CD4-positive, alpha-beta T cell treated with Interleukin-6 at 100 ng/mL for 8 hours (primary cell): ENCODE results near the gene ITGA7.
"Not testable (repeated sequence)": the region's sequence is repeated elsewhere in the genome, so short reads cannot be mapped to it uniquely, and the experiment has no call there.

ENCODE experiments used
- DNase-seq: peaks from one replicate; pipeline ENCODE4 v3.0.0-alpha.2; 2020; ENCODE audit warnings: mixed read lengths, low spot score

The ITGA7 gene

GRCh38 chr12:55681142-55682077 is 26.3 kb downstream of the ITGA7 start:
- DNase-seq, result no peak

- DNase-seq, result no peak
These were observed 28.0 kb downstream of the ITGA7 start for GRCh38 chr12:55679691-55680090.

- DNase-seq, result no peak
These were observed 31.0 kb downstream of the ITGA7 start for GRCh38 chr12:55676707-55677106.

GRCh38 chr12:55675666-55676065 is 32.0 kb downstream of the ITGA7 start:
- DNase-seq, result no peak

DNA sequence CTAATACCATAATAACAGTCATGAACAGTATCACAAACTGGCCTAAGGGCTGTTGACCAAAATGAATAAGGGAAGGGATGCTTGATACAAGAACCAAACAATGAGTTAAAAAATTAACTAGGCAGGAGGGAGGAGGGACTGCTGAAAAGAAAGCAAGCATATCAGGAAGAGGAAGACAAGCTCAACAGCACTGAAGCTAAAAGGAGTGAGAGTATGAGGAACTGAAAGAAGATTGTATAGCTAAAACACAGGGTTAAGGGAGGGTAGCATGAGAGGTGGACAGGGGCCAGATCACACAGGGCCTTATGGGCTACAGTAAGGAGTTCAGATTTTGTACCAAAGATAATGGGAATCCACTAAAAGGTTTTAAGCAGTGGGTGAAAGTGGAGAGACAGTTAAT is 34.1 kb downstream of the ITGA7 start:
- DNase-seq, result no peak

- no peak for DNase-seq
These were observed 36.0 kb downstream of the ITGA7 start for GRCh38 chr12:55671746-55672145.

DNA sequence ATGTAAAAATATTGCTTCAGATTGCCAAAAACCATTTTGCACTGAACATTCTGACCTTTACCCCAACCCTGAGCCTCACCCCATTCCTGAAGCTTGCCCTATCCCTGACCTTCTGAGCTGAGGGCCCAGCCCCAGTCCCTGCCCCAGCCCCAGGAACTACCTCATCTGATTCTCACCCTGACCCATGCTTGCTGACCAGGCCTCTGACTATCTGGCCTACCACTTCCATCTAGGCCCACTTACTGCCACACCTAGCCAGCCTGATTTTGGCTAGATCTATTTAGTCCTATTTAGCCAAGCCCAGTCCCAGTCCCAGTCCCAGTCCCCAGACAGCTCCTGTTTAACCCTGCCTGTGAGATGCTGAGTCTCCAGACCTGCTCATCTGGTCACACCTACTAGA is 37.4 kb downstream of the ITGA7 start:
- no peak for DNase-seq

GRCh38 chr12:55666508-55666907 is 41.2 kb downstream of the ITGA7 start:
- no peak for DNase-seq

DNA sequence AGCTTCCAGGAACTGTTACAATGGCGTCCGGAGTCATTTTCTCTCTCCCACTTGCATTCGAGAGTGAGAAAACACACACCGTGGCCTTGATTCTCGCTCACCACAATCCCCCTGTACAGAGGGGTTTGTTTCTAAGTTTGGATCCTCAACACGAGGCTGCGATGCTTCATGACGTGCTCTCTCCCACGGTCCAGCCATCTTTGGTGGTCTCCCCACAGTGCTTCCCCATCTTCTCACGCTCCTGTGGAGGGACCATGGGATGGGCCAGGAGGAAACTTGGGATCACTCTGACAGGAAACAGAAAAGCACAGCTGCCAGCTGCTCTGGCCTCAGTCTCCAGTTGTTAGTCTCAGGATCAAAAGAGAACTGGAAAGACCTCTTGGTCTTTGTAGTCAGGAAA is 42.9 kb downstream of the ITGA7 start:
- DNase-seq, result no peak

- DNase-seq, result no peak
These were observed 44.3 kb downstream of the ITGA7 start for GRCh38 chr12:55663391-55663790.

GRCh38 chr12:55659486-55660385 is 48.0 kb downstream of the ITGA7 start:
- no peak for DNase-seq

GRCh38 chr12:55658635-55659391 is 48.9 kb downstream of the ITGA7 start:
- DNase-seq, result no peak

DNA sequence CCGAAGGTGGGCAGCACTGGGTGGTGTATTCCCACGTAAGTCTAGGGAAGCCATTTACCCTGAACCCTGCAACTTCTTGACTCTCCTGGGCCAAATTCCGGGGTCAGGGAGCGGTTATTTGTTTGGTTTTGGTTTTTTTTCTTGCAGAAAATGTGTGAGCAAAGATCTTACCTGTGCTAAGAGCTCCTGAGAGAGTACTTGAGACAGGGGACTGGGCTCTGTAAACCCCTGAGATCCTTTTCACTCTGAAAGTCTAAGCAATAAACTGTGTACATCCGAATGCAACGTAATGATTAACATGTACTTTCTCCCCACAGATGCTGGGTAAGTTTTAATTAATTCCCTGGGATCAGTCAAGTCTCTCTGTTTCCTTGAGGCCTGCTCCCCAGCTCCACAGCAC is 49.5 kb downstream of the ITGA7 start:
- no peak for DNase-seq

DNA sequence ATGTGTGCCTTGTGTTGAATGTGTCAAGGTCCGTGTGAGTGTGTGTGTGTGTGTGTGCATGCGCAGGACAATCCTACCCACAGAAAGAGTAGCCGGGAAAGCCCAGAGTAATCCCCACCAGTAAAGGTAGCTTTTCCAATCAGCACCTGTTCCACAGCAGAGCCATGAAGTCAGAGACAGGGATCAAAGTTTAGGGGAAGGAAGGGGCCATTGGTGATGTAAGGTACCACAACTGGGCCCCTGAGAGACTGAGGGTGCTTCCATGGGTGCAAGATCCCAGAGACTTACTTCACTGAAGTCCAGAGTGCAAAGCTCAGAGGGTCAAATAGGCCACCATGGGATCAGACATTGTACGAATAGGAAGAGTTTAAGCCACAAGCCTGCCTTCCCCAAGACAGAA is 50.5 kb downstream of the ITGA7 start:
- no peak for DNase-seq

- DNase-seq, result no peak
These were observed 53.0 kb downstream of the ITGA7 start for GRCh38 chr12:55654511-55655214.

DNA sequence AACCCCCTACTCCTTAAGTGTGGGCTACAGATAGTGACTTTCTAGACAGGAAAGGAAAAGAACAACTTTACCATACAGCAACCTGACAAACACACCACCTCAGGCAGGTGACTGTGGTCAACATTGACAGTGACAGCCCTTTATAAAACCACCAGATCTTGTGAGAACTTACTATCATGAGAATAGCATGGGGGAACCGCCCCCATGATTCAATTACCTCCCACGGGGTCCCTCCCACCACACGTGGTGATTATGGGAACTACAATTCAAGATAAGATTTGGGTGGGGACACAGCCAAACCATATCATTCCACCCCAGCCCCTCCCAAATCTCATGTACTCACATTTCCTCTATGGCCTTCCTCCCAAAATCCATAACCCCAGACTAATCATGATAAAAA is 54.7 kb downstream of the ITGA7 start:
- no peak for DNase-seq

- DNase-seq, result no peak
These were observed 55.4 kb downstream of the ITGA7 start for GRCh38 chr12:55652352-55652751.

DNA sequence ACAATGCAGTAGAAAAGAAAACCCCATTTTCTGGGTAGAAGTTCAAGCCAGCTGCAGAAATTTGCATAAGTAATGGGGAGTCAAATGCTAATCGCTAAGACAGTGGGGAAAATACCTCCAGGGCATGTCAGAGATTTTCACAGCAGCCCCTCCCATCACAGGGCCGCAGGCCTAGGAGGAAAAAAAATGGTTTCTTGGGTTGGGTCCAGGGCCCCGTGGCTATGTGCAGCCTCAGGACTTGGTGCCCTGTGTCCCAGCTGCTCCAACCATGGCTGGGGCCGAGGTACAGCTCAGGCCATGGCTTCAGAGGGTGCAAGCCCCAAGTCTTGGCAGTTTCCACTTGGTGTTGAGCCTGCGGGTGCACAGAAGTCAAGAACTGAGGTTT is 56.4 kb downstream of the ITGA7 start:
- DNase-seq, result no peak

GRCh38 chr12:55650620-55651298 is 56.9 kb downstream of the ITGA7 start:
- not testable (repeated sequence) for DNase-seq

DNA sequence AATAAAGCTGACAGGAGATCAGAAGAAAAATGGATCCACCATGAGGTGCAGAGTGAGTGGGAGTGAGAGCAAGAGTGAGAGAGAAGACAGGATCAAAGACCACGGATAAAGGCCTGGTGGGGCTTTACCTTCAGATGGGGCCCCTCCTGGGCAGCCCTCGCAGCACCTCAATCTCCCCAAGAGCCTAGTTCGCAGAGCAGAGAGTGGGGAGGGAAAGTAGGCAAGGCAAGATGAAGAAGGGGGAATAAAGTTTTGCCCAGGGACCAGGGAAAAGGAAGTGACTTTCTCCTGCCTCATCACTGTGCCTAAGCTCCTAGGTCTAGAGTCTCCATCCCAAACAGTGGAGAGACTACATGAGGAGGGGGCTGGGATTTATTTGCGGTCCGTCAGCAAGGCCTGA is 60.7 kb downstream of the ITGA7 start:
- DNase-seq, result no peak

- DNase-seq, result no peak
These were observed 63.1 kb downstream of the ITGA7 start for GRCh38 chr12:55644591-55644990.
